Hematopoietic multipotent progenitor cell treated with erythropoietin and hydrocortisone succinate and interleukin-3 and kit ligand, for 8 days (in vitro differentiated cells): Measurements from ENCODE around the gene KLHL3.
"Not testable (repeated sequence)": the region's sequence is repeated elsewhere in the genome, so short reads cannot be mapped to it uniquely, and the experiment has no call there.

ENCODE experiments used
- DNase-seq: peaks from one replicate; pipeline ENCODE4 v3.0.0-alpha.2; 2015

The KLHL3 gene

GRCh38 chr5:137735555-137736284, at the start of gene KLHL3:
Gene KLHL3, minus strand, starts transcription at chr5:137736089. Its CDS starts 443 bp downstream, at chr5:137735646.
- no peak for DNase-seq

- DNase-seq, result no peak
Observed at GRCh38 chr5:137782984-137783536, 47.2 kb upstream of the KLHL3 start.

- no peak for DNase-seq
Observed at GRCh38 chr5:137782055-137782454, 46.2 kb upstream of the KLHL3 start.

- DNase-seq, result peak; percentile 71
Observed at GRCh38 chr5:137778772-137779564, 43.1 kb upstream of the KLHL3 start.

GRCh38 chr5:137767937-137768336, 32.0 kb upstream of the KLHL3 start:
- not testable (repeated sequence) for DNase-seq

- no peak for DNase-seq
Observed at GRCh38 chr5:137761566-137761965, 25.7 kb upstream of the KLHL3 start.

GRCh38 chr5:137760719-137761516, 25.0 kb upstream of the KLHL3 start:
- DNase-seq, result no peak

- DNase-seq, result no peak
Observed at GRCh38 chr5:137760294-137760693, 24.4 kb upstream of the KLHL3 start.

GRCh38 chr5:137758715-137759306, 22.9 kb upstream of the KLHL3 start:
- DNase-seq, result no peak

GRCh38 chr5:137758121-137758520, 22.2 kb upstream of the KLHL3 start:
- DNase-seq, result no peak

GRCh38 chr5:137757634-137758033, 21.7 kb upstream of the KLHL3 start:
- DNase-seq, result no peak

GRCh38 chr5:137754961-137755762, 19.3 kb upstream of the KLHL3 start:
- DNase-seq, result no peak

- DNase-seq, result peak; percentile 96
Observed at GRCh38 chr5:137754188-137754960, 18.5 kb upstream of the KLHL3 start, which contains the start of gene HNRNPA0. Gene HNRNPA0, minus strand, starts transcription at chr5:137754363. Its CDS starts 297 bp downstream, at chr5:137754066.

GRCh38 chr5:137753691-137754187, 17.9 kb upstream of the KLHL3 start:
- no peak for DNase-seq

GRCh38 chr5:137752905-137753690, 17.2 kb upstream of the KLHL3 start:
- peak; percentile 70 for DNase-seq

- peak; percentile 82 for DNase-seq
Observed at GRCh38 chr5:137751869-137752491, 16.1 kb upstream of the KLHL3 start.

GRCh38 chr5:137750436-137750835, 14.5 kb upstream of the KLHL3 start:
- no peak for DNase-seq

GRCh38 chr5:137747848-137748247, 12.0 kb upstream of the KLHL3 start:
- no peak for DNase-seq

GRCh38 chr5:137743031-137743640, 7.2 kb upstream of the KLHL3 start:
- DNase-seq, result peak; percentile 84
